Fibroblast of lung (primary cell): ENCODE measurements around the gene SPDYE6. TPM values are rescaled to one million over a fixed set of nuclear protein-coding genes. Genes with fewer than 3 reads are reported as not detected.

Source experiments
- DNase-seq, 2 donors: peaks; one replicate each; pipeline versions ENCODE4 v3.0.0 to v3.0.0-alpha.2; 2010; ENCODE audit warnings: low read depth in 2 of 2
- H2AFZ ChIP-seq: 2 replicates; pipeline ENCODE4 v1.5.1; 2012; ENCODE audit warnings: low read length, control low read depth, inconsistent platforms
- H3K27ac ChIP-seq: 2 replicates; pipeline ENCODE4 v1.5.1; 2011; ENCODE audit warnings: low read length, control low read depth; ENCODE audit not compliant: insufficient read depth
- H3K27me3 ChIP-seq: 2 replicates; pipeline ENCODE4 v1.5.1; 2011; ENCODE audit warnings: mild to moderate bottlenecking, low read length; ENCODE audit not compliant: control insufficient read depth, insufficient read depth
- H3K36me3 ChIP-seq: 2 replicates; pipeline ENCODE4 v1.5.1; 2011; ENCODE audit warnings: low read length; ENCODE audit not compliant: control insufficient read depth, insufficient read depth
- H3K4me1 ChIP-seq: 2 replicates; pipeline ENCODE4 v1.5.1; 2011; ENCODE audit warnings: low read length; ENCODE audit not compliant: control insufficient read depth, insufficient read depth; ENCODE audit errors: extremely low read depth
- H3K4me2 ChIP-seq: 2 replicates; pipeline ENCODE4 v1.5.1; 2011; ENCODE audit warnings: low read length, control low read depth; ENCODE audit not compliant: insufficient read depth; ENCODE audit errors: extremely low read depth
- H3K4me3 ChIP-seq, 4 experiments: fragments of 200-600 bp in 1 of 4; sonication (generic) in 1 of 4; replicated peaks in 1 of 4; 2 replicates each; pipeline ENCODE4 v1.5.1; 2011 to 2016; ENCODE audit warnings: low read length in 4 of 4, low read depth in 3 of 4, mild to moderate bottlenecking in 3 of 4, control low read depth in 2 of 4, inconsistent platforms in 1 of 4, mixed read lengths in 1 of 4; ENCODE audit not compliant: insufficient read depth in 1 of 4; ENCODE audit errors: control extremely low read depth in 1 of 4
- H3K79me2 ChIP-seq: 2 replicates; pipeline ENCODE4 v1.5.1; 2012; ENCODE audit warnings: mild to moderate bottlenecking, low read length, inconsistent platforms; ENCODE audit not compliant: control insufficient read depth, insufficient read depth
- H3K9ac ChIP-seq: 2 replicates; pipeline ENCODE4 v1.5.1; 2011; ENCODE audit warnings: mild to moderate bottlenecking, low read length, control low read depth; ENCODE audit not compliant: insufficient read depth
- H3K9me3 ChIP-seq: 2 replicates; pipeline ENCODE4 v1.5.1; 2012; ENCODE audit warnings: low read depth, low read length; ENCODE audit not compliant: control insufficient read depth, insufficient read depth
- H4K20me1 ChIP-seq: 2 replicates; pipeline ENCODE4 v1.5.1; 2011; ENCODE audit warnings: low read length; ENCODE audit not compliant: control insufficient read depth, insufficient read depth; ENCODE audit errors: extremely low read depth
- EZH2 ChIP-seq: IDR thresholded peaks from 2 replicates; pipeline ENCODE4 v1.5.1; 2012; ENCODE audit warnings: low read length, control low read depth, mild to moderate bottlenecking; ENCODE audit errors: missing control alignments
- polyA plus RNA-seq, 2 donors: library from polyadenylated mRNA; depleted of rRNA in 1 of 2; stranded (reverse) in 1 of 2; unstranded in 1 of 2; fragments of >200 nt; gene quantifications; 2 replicates each; pipeline ENCODE4 v1.2.1, GENCODE V29; 2011 to 2012; ENCODE audit warnings: missing spikeins in 1 of 2
- total RNA-seq: library from RNA; depleted of rRNA; stranded (reverse); fragments of >200 nt; gene quantifications from 2 replicates; pipeline ENCODE4 v1.2.1, GENCODE V29; 2014
- TF ChIP-seq, protein P1 (sequence below), 2 donors: IDR thresholded peaks in 1 of 2; conservative IDR thresholded peaks in 1 of 2; 1 replicate in 1 of 2; 2 replicates in 1 of 2; pipeline ENCODE4 v1.5.1; 2011 to 2012; ENCODE audit warnings: low read length in 2 of 2, control low read depth in 1 of 2, inconsistent platforms in 1 of 2, low read depth in 1 of 2, mild to moderate bottlenecking in 1 of 2

The SPDYE6 gene
- total and polyA plus RNA-seq, 2 donors (not counting 1 experiment from before 2014, with no cell fraction given): not detected

DNA sequence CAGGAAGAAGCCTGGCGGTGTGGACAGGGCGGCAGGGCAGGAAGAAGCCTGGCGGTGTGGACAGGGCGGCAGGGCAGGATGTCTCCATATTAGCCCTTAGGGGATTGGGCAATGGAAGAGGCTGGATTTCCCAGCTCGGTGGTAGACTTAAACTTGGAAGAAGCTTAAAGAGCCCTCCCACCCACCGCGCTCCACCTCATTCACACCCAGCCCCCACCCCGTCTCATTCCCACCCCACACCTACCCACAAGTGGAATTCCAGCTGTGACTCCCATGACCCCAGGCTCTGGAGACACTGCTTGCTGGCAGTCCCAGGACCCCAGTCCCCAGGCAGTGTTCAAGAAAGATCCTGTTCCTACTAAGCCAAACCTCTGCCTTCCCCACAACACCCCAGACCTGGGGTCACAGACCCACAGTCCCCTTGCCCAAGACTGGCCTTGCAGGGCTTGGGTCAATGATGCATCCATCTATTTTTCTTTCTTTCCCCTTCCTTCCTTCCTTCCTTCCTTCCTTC, 34.0 kb downstream of the SPDYE6 start:
- TF ChIP-seq, protein P1, sequence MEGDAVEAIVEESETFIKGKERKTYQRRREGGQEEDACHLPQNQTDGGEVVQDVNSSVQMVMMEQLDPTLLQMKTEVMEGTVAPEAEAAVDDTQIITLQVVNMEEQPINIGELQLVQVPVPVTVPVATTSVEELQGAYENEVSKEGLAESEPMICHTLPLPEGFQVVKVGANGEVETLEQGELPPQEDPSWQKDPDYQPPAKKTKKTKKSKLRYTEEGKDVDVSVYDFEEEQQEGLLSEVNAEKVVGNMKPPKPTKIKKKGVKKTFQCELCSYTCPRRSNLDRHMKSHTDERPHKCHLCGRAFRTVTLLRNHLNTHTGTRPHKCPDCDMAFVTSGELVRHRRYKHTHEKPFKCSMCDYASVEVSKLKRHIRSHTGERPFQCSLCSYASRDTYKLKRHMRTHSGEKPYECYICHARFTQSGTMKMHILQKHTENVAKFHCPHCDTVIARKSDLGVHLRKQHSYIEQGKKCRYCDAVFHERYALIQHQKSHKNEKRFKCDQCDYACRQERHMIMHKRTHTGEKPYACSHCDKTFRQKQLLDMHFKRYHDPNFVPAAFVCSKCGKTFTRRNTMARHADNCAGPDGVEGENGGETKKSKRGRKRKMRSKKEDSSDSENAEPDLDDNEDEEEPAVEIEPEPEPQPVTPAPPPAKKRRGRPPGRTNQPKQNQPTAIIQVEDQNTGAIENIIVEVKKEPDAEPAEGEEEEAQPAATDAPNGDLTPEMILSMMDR (conservative IDR thresholded peaks at IDR 0.05 in 1 of 2, IDR thresholded peaks at IDR 0.05 in 1 of 2; ENCODE audit: low read depth in 1 of 2, low read length in 2 of 2): no peak
- H3K4me3 ChIP-seq: no peak overlapping the region
- no peaks in the 10 kb centered on the region for H3K4me1 ChIP-seq
- H3K9ac ChIP-seq: no peak overlapping the region
- no peaks in the 10 kb centered on the region for H3K79me2 ChIP-seq
- H3K27ac ChIP-seq: no peak overlapping the region
- no peaks in the 10 kb centered on the region for H3K27me3 ChIP-seq
- H3K9me3 ChIP-seq: no peaks in the 10 kb centered on the region
- DNase-seq: no peak
- no peak overlapping the region for H3K4me2 ChIP-seq
- no peaks in the 10 kb centered on the region for H3K36me3 ChIP-seq
- no peak overlapping the region for H2AFZ ChIP-seq
- H4K20me1 ChIP-seq: no peaks in the 10 kb centered on the region

DNA sequence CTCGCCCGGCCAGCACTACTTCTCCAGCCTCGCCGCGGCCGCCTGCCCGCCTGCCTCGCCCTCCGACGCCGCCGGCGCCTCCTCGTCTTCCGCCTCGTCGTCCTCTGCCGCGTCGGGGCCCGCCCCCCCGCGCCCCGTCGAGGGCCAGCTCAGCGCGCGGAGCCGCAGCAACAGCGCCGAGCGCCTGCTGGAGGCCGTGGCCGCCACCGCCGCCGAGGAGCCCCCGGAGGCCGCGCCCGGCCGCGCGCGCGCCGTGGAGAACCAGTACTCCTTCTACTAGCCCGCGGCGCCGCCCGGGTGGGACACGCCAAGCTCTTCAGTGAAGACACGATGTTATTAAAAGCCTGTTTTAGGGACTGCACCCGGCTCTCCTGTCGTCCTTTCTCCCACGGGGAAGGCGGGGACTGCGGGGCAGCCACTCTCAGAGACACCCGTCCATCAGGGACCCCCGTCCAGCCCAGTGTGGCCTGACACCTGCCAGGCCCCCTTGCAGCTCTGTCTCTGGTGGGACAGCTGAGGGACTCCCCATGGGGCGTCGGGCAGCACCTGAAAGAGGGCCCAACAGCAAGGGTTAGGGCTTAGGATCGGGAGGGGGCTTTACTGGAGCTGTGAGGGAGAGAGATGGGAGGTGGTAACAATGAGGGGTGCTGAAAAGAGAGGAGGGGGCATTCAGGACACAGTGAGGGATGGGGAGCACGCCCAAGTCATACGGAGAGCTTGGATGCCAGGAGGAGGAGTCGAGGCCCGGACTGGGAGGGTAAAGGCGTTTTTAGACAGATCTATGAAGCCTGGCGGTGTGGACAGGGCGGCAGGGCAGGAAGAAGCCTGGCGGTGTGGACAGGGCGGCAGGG, 34.7 kb downstream of the SPDYE6 start:
- TF ChIP-seq, protein P1 (conservative IDR thresholded peaks at IDR 0.05 in 1 of 2, IDR thresholded peaks at IDR 0.05 in 1 of 2; ENCODE audit: low read depth in 1 of 2, low read length in 2 of 2): no peak
- TF ChIP-seq EZH2: no peak
- H3K4me2 ChIP-seq: no peak overlapping the region
- H2AFZ ChIP-seq: no peak overlapping the region
- no peak overlapping the region for H3K9ac ChIP-seq
- H3K9me3 ChIP-seq: no peaks in the 10 kb centered on the region
- no peaks in the 10 kb centered on the region for H3K79me2 ChIP-seq
- H3K27me3 ChIP-seq: no peaks in the 10 kb centered on the region
- H3K27ac ChIP-seq: no peak overlapping the region
- no peaks in the 10 kb centered on the region for H4K20me1 ChIP-seq
- DNase-seq: no peak
- no peaks in the 10 kb centered on the region for H3K4me1 ChIP-seq
- no peaks in the 10 kb centered on the region for H3K36me3 ChIP-seq
- H3K4me3 ChIP-seq: no peak overlapping the region

DNA sequence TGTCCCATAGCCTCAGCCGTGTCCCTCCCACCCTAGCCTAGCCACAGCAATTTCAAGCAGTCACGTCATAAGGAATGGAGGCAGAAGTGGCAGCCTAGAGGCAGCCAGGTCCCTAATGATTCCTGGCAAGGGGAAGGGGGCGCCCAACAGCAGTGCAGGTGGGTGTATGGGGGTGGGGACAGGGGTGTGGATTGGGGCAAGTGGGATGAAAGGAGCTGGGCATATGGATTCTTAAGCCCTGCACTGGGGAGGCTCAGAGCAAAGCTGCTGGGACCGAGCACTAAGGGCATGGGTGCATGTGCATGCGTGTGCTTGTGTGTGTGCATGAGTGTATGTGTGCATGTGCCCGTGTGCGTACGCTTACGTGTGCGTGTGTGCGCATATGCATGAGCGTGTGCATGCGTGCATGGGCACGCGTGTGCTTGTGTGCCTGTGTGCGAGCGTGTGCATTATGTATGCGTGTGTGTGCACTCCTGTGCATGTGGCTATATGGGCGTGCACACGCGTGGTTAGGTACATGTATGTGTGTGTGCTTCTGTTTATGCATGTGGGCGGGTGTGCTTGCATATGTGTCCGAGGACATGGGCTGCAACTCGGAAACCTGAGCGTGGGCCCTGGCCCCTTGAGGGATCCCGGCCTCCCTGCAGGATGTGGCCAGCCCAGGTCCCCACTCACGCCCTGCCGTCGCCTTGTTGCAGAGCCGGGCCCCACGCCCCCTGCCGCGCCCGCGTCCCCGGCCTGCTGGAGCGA, 35.5 kb downstream of the SPDYE6 start:
- H3K4me1 ChIP-seq: no peaks in the 10 kb centered on the region
- no peaks in the 10 kb centered on the region for H3K79me2 ChIP-seq
- no peak overlapping the region for H3K4me2 ChIP-seq
- TF ChIP-seq EZH2: no peak
- TF ChIP-seq, protein P1 (conservative IDR thresholded peaks at IDR 0.05 in 1 of 2, IDR thresholded peaks at IDR 0.05 in 1 of 2; ENCODE audit: low read depth in 1 of 2, low read length in 2 of 2): no peak
- H3K4me3 ChIP-seq: no peak overlapping the region
- DNase-seq: no peak
- no peak overlapping the region for H3K27ac ChIP-seq
- H3K9ac ChIP-seq: no peak overlapping the region
- no peaks in the 10 kb centered on the region for H3K9me3 ChIP-seq
- no peaks in the 10 kb centered on the region for H4K20me1 ChIP-seq
- H3K27me3 ChIP-seq: no peaks in the 10 kb centered on the region
- H3K36me3 ChIP-seq: no peaks in the 10 kb centered on the region
- no peak overlapping the region for H2AFZ ChIP-seq
